Vagina (tissue), 2 donors: Measurements from ENCODE around the gene FZR1. TPM values are rescaled to one million over a fixed set of nuclear protein-coding genes. Genes with fewer than 3 reads are reported as not detected.

Experiments used
- DNase-seq, 2 donors: peaks; one replicate each; pipeline ENCODE4 v3.0.0-alpha.2; 2017; ENCODE audit errors: extremely low spot score in 2 of 2
- H3K27ac ChIP-seq: fragments of 200-600 bp; sonication (generic); one replicate; pipeline ENCODE4 v1.5.1; 2019
- H3K27me3 ChIP-seq: fragments of 200-600 bp; sonication (generic); one replicate; pipeline ENCODE4 v1.5.1; 2019
- H3K36me3 ChIP-seq, 2 donors: fragments of 200-600 bp; sonication (generic); one replicate each; pipeline ENCODE4 v1.5.1; 2017 to 2019
- H3K4me1 ChIP-seq: fragments of 200-600 bp; sonication (generic); one replicate; pipeline ENCODE4 v1.5.1; 2019
- H3K4me3 ChIP-seq, 2 donors: fragments of 200-600 bp; sonication (generic); 1 replicate in 1 of 2; 2 replicates in 1 of 2; pipeline ENCODE4 v1.5.1; 2016 to 2019
- H3K9me3 ChIP-seq: fragments of 200-600 bp; sonication (generic); one replicate; pipeline ENCODE4 v1.5.1; 2019
- POLR2A ChIP-seq, 2 donors: fragments of 450-650 bp; IDR thresholded peaks; one replicate each; pipeline ENCODE4 v1.6.1; 2017; ENCODE audit warnings: antibody characterized with exemption in 2 of 2, mild to moderate bottlenecking in 2 of 2, moderate library complexity in 2 of 2
- POLR2AphosphoS5 ChIP-seq, 2 donors: sonication (generic); formaldehyde crosslinking; IDR thresholded peaks; one replicate each; pipeline ENCODE4 v1.9.0; 2017; ENCODE audit warnings: antibody characterized with exemption in 2 of 2, mild to moderate bottlenecking in 2 of 2, low read depth in 1 of 2; ENCODE audit not compliant: insufficient read depth in 1 of 2
- intact Hi-C: fragments of 100-400 bp; cut with DNase I; formaldehyde crosslinking; loops from one replicate; pipeline ENCODE4 v1.15.1; 2023
- total RNA-seq: library from RNA; depleted of rRNA; stranded (reverse); fragments of >200 nt; gene quantifications from one replicate; pipeline ENCODE4 v1.2.3, GENCODE V29; 2016
- TF ChIP-seq, protein P1 (sequence below), 3 experiments: fragments of 450-650 bp in 2 of 3; fragments of 200-600 bp in 1 of 3; sonication (generic) in 1 of 3; IDR thresholded peaks; one replicate each; pipeline ENCODE4 v1.5.1; 2017 to 2019; ENCODE audit warnings: antibody characterized with exemption in 3 of 3, mild to moderate bottlenecking in 2 of 3, moderate library complexity in 2 of 3

FZR1 gene
- total RNA-seq: 29.2 TPM

DNA sequence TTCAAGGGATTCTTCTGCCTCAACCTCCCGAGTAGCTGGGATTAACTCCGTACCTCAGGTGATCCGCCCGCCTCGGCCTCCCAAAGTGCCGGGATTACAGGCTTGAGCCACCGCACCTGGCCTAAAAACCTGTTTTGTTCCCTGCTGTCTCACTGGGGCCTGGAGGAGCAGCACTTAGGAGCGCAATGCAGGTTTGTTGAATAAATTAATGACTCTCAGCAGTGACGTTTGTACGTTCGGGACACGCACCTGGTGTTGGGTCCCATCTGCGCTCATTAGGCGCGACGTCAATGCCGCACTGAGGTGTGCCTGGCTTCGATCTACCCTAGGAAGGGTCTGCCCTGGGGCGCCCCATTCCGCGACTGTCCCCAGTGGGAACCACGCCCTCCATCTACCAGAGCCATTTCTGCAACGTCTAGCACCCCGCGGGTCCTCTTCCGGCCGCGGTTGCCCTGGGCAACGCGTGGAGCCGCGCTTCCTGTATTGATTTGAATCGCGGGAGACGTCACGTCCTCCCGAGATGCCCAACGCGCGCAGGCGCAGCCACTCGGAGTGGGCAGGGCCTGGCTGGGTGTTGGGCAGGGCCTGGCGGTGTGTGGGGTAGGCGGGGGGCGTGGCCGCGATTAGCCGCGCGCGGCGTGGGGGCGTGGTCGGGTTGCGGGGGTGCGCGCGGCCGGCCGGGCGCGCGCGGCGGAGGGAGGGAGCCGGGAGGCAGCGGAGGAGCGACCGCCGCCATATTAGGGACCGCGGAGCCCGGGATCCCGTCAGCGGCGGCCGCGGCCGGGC lies at the start of gene FZR1:
Gene FZR1, plus strand, starts transcription at position 714 of the 786 bp plus-strand sequence. CDS start 16,679 bp downstream, outside the sequence.
- H3K36me3 ChIP-seq: peaks cover 0 to 3% of the 10 kb centered on the region in 2 donors
- H3K4me1 ChIP-seq: peaks cover 48% of the 10 kb centered on the region
- peak within 1 kb of the TSS; percentile 96 for H3K27ac ChIP-seq
- peak in 1 of 2 donors; percentile 98 for DNase-seq
- H3K27me3 ChIP-seq: no peaks in the 10 kb centered on the region
- intact Hi-C loops: no loop called here
- no peaks in the 10 kb centered on the region for H3K9me3 ChIP-seq
- H3K4me3 ChIP-seq: peak within 1 kb of the TSS; percentile 93 to 97
- TF ChIP-seq, protein P1, sequence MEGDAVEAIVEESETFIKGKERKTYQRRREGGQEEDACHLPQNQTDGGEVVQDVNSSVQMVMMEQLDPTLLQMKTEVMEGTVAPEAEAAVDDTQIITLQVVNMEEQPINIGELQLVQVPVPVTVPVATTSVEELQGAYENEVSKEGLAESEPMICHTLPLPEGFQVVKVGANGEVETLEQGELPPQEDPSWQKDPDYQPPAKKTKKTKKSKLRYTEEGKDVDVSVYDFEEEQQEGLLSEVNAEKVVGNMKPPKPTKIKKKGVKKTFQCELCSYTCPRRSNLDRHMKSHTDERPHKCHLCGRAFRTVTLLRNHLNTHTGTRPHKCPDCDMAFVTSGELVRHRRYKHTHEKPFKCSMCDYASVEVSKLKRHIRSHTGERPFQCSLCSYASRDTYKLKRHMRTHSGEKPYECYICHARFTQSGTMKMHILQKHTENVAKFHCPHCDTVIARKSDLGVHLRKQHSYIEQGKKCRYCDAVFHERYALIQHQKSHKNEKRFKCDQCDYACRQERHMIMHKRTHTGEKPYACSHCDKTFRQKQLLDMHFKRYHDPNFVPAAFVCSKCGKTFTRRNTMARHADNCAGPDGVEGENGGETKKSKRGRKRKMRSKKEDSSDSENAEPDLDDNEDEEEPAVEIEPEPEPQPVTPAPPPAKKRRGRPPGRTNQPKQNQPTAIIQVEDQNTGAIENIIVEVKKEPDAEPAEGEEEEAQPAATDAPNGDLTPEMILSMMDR (IDR thresholded peaks at IDR 0.05): no peak
- peak; percentile 82 to 93 for TF ChIP-seq POLR2AphosphoS5 (IDR thresholded peaks at IDR 0.05; ENCODE audit: insufficient read depth in 1 of 2, low read depth in 1 of 2)
- TF ChIP-seq POLR2A (IDR thresholded peaks at IDR 0.05): peak in 1 of 2 donors; percentile 82

DNA sequence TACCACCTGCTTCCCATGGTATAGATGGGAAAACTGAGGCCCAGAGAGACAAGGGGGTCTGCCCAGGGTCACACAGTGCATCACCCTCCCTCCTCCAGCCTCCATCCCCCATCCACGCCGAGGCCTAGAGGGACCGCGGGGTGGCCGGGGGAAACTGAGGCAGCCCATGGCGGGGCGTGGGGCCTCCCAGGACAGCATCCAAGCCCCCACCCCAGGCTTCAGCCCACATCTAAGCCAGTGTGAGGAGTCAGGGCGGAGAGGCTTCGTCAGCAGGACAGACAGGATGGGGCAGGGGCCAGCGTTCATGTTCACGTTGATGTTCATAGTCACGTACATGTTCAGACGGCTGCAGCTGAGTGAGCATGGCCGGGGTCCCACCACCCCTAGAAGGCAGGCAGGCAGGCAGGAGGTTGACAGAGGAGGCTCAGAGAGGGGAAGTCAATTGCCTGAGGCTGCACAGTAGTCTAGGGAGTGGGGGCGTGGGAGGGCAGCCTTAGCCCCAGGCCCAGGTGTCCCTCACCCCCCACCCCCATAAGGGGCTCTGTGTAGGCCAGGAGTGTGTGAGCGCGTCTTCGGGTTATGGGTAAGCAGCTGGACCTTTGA lies 49.1 kb upstream of the FZR1 start:
- intact Hi-C loops: no loop called here
- peak overlapping the region in 1 of 2 donors; percentile 0 for H3K4me3 ChIP-seq
- H3K27ac ChIP-seq: peak overlapping the region; percentile 96
- H3K9me3 ChIP-seq: no peaks in the 10 kb centered on the region
- peaks cover 40% of the 10 kb centered on the region for H3K4me1 ChIP-seq
- H3K27me3 ChIP-seq: no peaks in the 10 kb centered on the region
- TF ChIP-seq, protein P1 (IDR thresholded peaks at IDR 0.05): no peak
- TF ChIP-seq POLR2AphosphoS5 (IDR thresholded peaks at IDR 0.05; ENCODE audit: insufficient read depth in 1 of 2, low read depth in 1 of 2): no peak
- no peak for TF ChIP-seq POLR2A (IDR thresholded peaks at IDR 0.05)
- no peak for DNase-seq
- H3K36me3 ChIP-seq: peaks cover 0 to 48% of the 10 kb centered on the region in 2 donors

DNA sequence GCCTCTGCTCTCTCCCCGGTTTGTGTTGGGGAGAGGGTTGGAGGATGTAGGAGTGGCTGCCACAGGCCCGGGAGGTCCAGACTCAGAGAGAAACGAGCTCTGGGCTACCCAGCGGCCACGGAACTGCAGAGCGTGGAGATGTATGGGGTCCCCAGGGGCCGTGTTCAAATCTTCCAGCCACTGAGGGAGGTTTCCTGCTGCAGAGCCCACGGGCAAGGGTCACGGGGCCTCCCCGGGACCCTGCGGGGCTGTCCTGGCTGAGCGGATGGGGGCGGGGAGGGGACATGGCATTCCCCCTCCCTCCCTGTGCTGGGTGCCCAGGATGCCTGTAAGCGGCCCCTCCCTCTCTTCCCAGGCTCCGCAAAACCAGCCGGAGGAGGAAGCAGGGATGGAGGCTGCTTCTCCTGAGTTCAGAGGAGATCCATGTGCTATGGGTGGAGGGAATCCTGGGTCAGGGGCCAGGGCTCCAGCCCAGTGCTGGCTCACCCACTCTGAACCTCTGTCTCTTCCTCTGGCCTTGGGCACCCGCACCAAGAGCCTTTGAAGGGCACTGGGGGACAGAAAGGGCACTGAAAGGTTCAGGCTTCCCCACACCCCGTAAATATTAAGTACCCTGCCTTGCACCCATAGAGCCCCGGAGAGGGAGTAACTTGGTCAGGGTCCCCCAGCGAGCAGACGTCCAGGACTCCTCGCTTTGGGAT lies 48.4 kb upstream of the FZR1 start:
- Histone ChIP-seq H3K27ac (peak overlapping the region; percentile 96), H3K36me3 (peaks cover 0 to 44% of the 10 kb centered on the region in 2 donors), H3K27me3 (no peaks in the 10 kb centered on the region), H3K4me1 (peaks cover 40% of the 10 kb centered on the region), H3K4me3 (peak overlapping the region; percentile 0 to 1), H3K9me3 (no peaks in the 10 kb centered on the region)
- intact Hi-C loops: no loop called here
- TF ChIP-seq POLR2AphosphoS5 (IDR thresholded peaks at IDR 0.05; ENCODE audit: insufficient read depth in 1 of 2, low read depth in 1 of 2): peak in 1 of 2 donors; percentile 59
- TF ChIP-seq, protein P1 (IDR thresholded peaks at IDR 0.05): no peak
- no peak for DNase-seq

DNA sequence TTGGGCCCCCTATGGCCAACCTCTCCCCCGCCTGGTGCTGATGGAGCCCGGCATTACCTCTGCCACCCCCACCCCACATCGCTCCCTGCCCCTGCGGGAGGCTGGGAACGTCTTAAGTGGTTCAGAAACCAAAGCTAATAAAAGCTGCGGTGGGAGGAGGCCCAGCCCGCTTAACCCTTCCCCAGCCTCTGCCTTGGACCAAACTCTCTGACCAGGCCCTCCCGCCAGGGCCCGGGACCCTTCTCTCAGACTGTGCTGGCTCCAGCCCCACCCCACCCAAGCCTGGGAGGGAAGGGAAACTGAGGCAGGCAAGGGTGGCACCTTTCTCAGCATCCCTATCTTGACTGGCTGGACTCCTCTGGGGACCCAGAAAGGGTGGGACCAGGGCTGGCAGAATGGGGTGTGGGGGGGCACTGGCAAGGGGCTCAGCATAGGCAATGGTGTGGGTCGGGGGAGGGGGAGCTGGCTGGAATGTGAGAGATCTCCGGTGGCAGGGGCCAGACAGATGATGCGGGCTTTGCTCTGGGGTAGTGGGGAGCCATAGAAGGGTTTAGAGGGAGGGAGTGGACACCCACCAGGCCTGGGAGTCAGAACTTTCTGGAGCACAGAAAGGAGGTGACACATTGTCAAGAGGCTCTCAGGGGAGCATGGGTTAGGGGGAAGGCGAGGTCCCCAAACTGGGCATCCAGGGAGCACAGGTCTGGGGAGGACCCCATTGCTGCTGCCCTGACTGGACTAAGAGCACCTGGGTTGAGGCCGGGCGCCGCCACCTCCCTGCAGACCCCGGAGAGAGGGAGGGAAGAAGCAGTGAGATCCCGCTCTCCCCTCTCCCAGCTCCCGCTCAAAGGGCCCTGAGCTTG lies 47.7 kb upstream of the FZR1 start:
- Histone ChIP-seq H3K4me1 (peaks cover 40% of the 10 kb centered on the region), H3K9me3 (no peaks in the 10 kb centered on the region), H3K36me3 (peaks cover 0 to 45% of the 10 kb centered on the region in 2 donors), H3K27ac (peak overlapping the region; percentile 96), H3K27me3 (no peaks in the 10 kb centered on the region), H3K4me3 (peak overlapping the region; percentile 1 to 27)
- TF ChIP-seq POLR2AphosphoS5 (IDR thresholded peaks at IDR 0.05; ENCODE audit: insufficient read depth in 1 of 2, low read depth in 1 of 2) (no peak), POLR2A (IDR thresholded peaks at IDR 0.05) (no peak)
- TF ChIP-seq, protein P1 (IDR thresholded peaks at IDR 0.05): no peak
- no peak for DNase-seq
- intact Hi-C loops: no loop called here
